HL-60 (cell line): Measurements from ENCODE around the gene DYNC2I2.
"Not testable (repeated sequence)": the region's sequence is repeated elsewhere in the genome, so short reads cannot be mapped to it uniquely, and the experiment has no call there.

Source experiments
- DNase-seq, 2 experiments: peaks; one replicate each; pipeline ENCODE4 v3.0.0-alpha.2; 2010 to 2020; ENCODE audit warnings: low read depth in 1 of 2, low spot score in 1 of 2
- H3K27ac ChIP-seq: fragments of 250-450 bp; sonication (Bioruptor Pico); replicated peaks from 2 replicates; pipeline ENCODE4 v1.5.1; 2020; ENCODE audit warnings: mild to moderate bottlenecking, moderate library complexity
- H3K27me3 ChIP-seq: fragments of 250-450 bp; sonication (Bioruptor Pico); 2 replicates; pipeline ENCODE4 v1.5.1; 2021; ENCODE audit warnings: mild to moderate bottlenecking, moderate library complexity; ENCODE audit not compliant: insufficient read depth, poor library complexity, severe bottlenecking
- H3K4me3 ChIP-seq: replicated peaks from 2 replicates; pipeline ENCODE4 v1.5.1; 2011; ENCODE audit warnings: mild to moderate bottlenecking, control low read depth, low read length; ENCODE audit not compliant: insufficient read depth
- CTCF ChIP-seq: IDR thresholded peaks from one replicate; pipeline ENCODE4 v1.5.1; 2011; ENCODE audit warnings: low read length, control low read depth, inconsistent platforms; ENCODE audit not compliant: insufficient read depth
- GABPA ChIP-seq: IDR thresholded peaks from 2 replicates; pipeline ENCODE4 v1.6.1; 2012; ENCODE audit warnings: low read depth
- POLR2AphosphoS5 ChIP-seq: IDR thresholded peaks from 2 replicates; pipeline ENCODE4 v1.6.1; 2012; ENCODE audit warnings: low read depth
- REST ChIP-seq: IDR thresholded peaks from 2 replicates; pipeline ENCODE4 v1.6.1; 2012; ENCODE audit warnings: low read depth; ENCODE audit not compliant: insufficient replicate concordance
- SPI1 ChIP-seq: IDR thresholded peaks from 2 replicates; pipeline ENCODE4 v1.6.1; 2012; ENCODE audit warnings: low read depth, mild to moderate bottlenecking, borderline replicate concordance

DYNC2I2 gene

GRCh38 chr9:128702445-128702948, 45.9 kb upstream of the DYNC2I2 start, which contains the start of gene PKN3:
PKN3 (plus strand) TSS chr9:128702503; CDS start chr9:128702916, 413 bp downstream.
- Histone ChIP-seq H3K27me3 (no peaks in the 10 kb centered on the region), H3K27ac (peak within 1 kb of the TSS; percentile 50), H3K4me3 (peak within 1 kb of the TSS; percentile 67)
- TF ChIP-seq CTCF (peak; percentile 62), SPI1 (no peak), GABPA (no peak), REST (no peak), POLR2AphosphoS5 (peak; percentile 14; the same call in 1 of the 2 replicates)
- DNase-seq: peak; percentile 79 to 87

GRCh38 chr9:128701227-128701854, 44.7 kb upstream of the DYNC2I2 start:
- no peak overlapping the region for H3K27ac ChIP-seq

GRCh38 chr9:128699096-128699795, 42.6 kb upstream of the DYNC2I2 start:
- not testable (repeated sequence) for DNase-seq, H3K27ac ChIP-seq, H3K27me3 ChIP-seq, H3K4me3 ChIP-seq

More at GRCh38 chr9:128701227-128701854, 44.7 kb upstream of the DYNC2I2 start:
- H3K4me3 ChIP-seq: no peak overlapping the region
- TF ChIP-seq REST: no peak
- TF ChIP-seq POLR2AphosphoS5: no peak
- TF ChIP-seq SPI1: no peak
- no peak for TF ChIP-seq CTCF
- TF ChIP-seq GABPA: no peak
- DNase-seq: no peak
- no peaks in the 10 kb centered on the region for H3K27me3 ChIP-seq

- TF ChIP-seq POLR2AphosphoS5 (peak; percentile 24), SPI1 (no peak)
- H3K4me3 ChIP-seq: no peak overlapping the region
- DNase-seq: no peak
- no peak overlapping the region for H3K27ac ChIP-seq
- no peaks in the 10 kb centered on the region for H3K27me3 ChIP-seq
These were observed 40.5 kb upstream of the DYNC2I2 start for GRCh38 chr9:128696923-128697707.
